Subcutaneous abdominal adipose tissue (tissue), 5 donors: ENCODE results near the gene PCSK6.
A peak's percentile ranks its signal among the peaks of the same experiment; 100 is the strongest.

Experiments
- H3K27ac ChIP-seq: one replicate; pipeline ENCODE4 v1.7.0; 2013; ENCODE audit warnings: low read depth, mild to moderate bottlenecking, inconsistent platforms, low read length, moderate library complexity
- H3K27me3 ChIP-seq, 5 donors: one replicate each; pipeline ENCODE4 v1.7.0; 2013; ENCODE audit warnings: low read length in 5 of 5, inconsistent platforms in 1 of 5; ENCODE audit not compliant: control insufficient read depth in 5 of 5, insufficient read depth in 4 of 5
- H3K36me3 ChIP-seq, 5 donors: one replicate each; pipeline ENCODE4 v1.7.0; 2013; ENCODE audit warnings: low read length in 5 of 5; ENCODE audit not compliant: control insufficient read depth in 5 of 5, insufficient read depth in 5 of 5
- H3K4me1 ChIP-seq, 5 donors: one replicate each; pipeline ENCODE4 v1.7.0; 2013; ENCODE audit warnings: low read length in 5 of 5, mild to moderate bottlenecking in 3 of 5, moderate library complexity in 1 of 5; ENCODE audit not compliant: control insufficient read depth in 5 of 5, insufficient read depth in 5 of 5
- H3K4me3 ChIP-seq, 5 donors: one replicate each; pipeline ENCODE4 v1.7.0; 2013; ENCODE audit warnings: low read length in 5 of 5, low read depth in 1 of 5
- H3K9ac ChIP-seq, 5 donors: one replicate each; pipeline ENCODE4 v1.7.0; 2013; ENCODE audit warnings: low read length in 5 of 5, mild to moderate bottlenecking in 4 of 5, moderate library complexity in 3 of 5
- H3K9me3 ChIP-seq, 5 donors: one replicate each; pipeline ENCODE4 v1.7.0; 2013; ENCODE audit warnings: low read length in 5 of 5; ENCODE audit not compliant: control insufficient read depth in 5 of 5
- donor health status: healthy.
- donor health status: healthy.
- donor health status: healthy.
- donor health status: healthy.
- donor health status: healthy.

The PCSK6 gene

DNA sequence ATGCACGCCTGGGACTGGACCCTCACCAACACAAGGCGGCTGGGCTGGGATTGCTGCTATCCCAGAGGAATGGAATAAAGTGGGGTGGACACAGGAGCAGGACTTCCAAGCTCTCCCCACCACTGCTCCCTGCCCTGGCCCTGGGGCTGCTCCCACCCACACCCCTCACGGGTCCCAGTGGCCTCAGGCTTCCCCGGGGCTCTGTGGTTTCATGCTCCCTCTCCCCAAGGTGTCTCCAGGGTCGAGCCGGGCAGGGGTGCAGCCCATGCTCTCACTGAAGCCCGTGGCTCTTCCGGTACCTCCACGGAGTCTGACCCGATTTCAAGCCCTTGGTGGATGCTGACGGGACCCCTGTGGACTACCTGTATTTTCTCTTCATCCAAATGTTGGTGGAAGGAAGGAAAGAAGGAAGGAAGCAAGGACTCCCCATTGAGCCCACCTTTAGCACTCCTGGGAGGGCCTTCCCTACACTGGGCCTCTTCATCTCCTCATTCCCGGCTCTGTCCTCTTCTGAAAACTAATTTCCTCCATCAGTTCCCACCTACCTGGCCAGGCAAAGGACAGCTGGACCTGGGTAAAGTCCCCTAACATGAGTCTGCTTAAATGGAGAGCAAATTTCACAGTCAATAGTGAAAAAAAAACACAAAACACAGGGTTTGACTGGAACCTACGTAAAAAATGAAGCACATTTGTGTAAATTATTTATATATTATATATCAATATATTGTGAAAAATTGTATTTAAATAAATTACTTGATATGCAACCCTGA is 44.0 kb upstream of the PCSK6 start:
- Histone ChIP-seq H3K27ac (no peak overlapping the region), H3K4me1 (peaks cover 0 to 6% (median 5%) of the 10 kb centered on the region in 5 donors), H3K36me3 (no peaks in the 10 kb centered on the region), H3K9ac (no peak overlapping the region), H3K9me3 (no peaks in the 10 kb centered on the region), H3K27me3 (peaks cover 0 to 15% (median 4%) of the 10 kb centered on the region in 5 donors), H3K4me3 (no peak overlapping the region)

DNA sequence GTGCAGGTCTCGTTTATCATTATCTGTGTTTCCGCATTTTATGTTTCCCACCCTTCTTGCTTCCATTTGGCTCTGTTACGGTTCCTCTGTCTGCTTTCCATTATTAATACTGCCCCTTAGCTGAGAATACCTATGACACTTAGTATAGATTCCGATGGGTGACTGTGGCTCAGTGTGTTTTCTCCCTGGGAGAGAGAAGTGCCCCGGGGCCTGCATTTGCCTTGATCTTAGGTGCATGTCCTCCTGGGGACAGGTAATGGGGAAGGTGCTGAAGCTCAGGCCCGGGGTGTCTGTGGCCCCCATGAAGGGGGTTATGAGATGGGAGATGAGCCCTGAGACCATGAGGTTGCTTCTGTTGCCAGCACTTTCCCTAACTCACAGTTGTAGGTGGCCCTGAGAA is 43.4 kb upstream of the PCSK6 start:
- H3K27me3 ChIP-seq, result peaks cover 0 to 15% (median 4%) of the 10 kb centered on the region in 5 donors
- H3K27ac ChIP-seq, result no peak overlapping the region
- no peaks in the 10 kb centered on the region for H3K9me3 ChIP-seq
- no peak overlapping the region for H3K4me3 ChIP-seq
- no peaks in the 10 kb centered on the region for H3K36me3 ChIP-seq
- H3K9ac ChIP-seq, result no peak overlapping the region
- peaks cover 2 to 13% (median 12%) of the 10 kb centered on the region in 5 donors for H3K4me1 ChIP-seq

DNA sequence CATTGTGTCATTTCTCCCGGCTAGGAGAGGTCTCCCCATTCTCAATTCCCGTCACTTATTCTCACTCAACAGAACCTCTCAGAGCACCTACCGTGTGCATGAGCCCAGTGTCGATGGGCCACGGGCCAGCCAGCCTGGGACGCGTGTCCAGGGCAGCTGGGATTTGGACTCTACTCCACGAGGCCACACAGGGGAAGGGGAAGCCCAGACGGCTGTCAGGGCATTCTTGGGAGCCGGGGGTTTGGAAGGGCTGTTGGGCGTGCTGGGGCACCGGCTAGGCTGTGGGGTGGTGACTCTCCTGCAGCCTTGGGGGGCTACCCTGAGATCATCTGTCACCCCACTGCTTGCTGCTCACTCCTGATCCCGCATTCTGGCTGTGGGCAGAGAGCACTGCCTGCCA is 41.7 kb upstream of the PCSK6 start:
- Histone ChIP-seq H3K9me3 (no peaks in the 10 kb centered on the region), H3K4me3 (no peak overlapping the region), H3K4me1 (peaks cover 3 to 17% (median 13%) of the 10 kb centered on the region in 5 donors), H3K36me3 (no peaks in the 10 kb centered on the region), H3K27ac (no peak overlapping the region), H3K9ac (peak overlapping the region in 1 of 5 donors; percentile 32), H3K27me3 (peaks cover 0 to 17% (median 5%) of the 10 kb centered on the region in 5 donors)

DNA sequence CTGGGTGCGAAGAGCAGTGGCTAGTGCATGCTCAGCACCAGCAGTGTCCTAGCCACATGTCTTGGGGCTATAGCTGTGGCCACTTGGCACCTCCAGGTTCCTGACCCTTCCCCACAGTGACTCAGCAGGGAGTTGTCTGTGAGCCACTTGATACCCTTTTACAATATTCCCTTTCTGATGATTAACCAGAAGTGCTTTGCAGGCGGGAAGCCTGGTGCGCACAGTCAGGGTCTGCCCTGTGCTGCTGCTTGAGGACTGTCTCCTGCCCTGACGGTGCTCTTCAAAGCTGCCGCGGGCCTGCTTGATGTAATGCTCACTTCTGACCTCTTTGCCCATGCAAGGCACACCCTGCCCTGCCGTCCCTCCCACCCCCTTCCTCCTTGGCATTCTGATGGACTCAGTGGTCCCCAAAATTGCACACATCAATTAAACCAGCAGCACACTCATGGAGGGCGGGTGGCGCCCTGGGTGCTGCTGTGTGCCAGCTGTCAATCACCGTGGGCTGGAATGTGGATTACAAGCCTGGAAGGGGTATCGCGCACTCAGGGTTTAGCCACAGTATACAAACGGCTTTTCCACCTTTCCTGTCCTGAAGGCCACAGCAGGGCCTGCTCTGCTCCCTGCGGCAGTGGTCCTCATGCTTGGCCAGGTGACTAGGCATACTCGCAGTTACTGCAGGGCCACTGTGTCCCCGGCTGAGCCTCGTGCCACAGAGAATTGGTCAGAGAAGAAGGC is 40.9 kb upstream of the PCSK6 start:
- Histone ChIP-seq H3K27ac (no peak overlapping the region), H3K9me3 (no peaks in the 10 kb centered on the region), H3K4me1 (peaks cover 3 to 17% (median 13%) of the 10 kb centered on the region in 5 donors), H3K36me3 (no peaks in the 10 kb centered on the region), H3K4me3 (no peak overlapping the region), H3K9ac (no peak overlapping the region), H3K27me3 (peaks cover 0 to 19% (median 5%) of the 10 kb centered on the region in 5 donors)

DNA sequence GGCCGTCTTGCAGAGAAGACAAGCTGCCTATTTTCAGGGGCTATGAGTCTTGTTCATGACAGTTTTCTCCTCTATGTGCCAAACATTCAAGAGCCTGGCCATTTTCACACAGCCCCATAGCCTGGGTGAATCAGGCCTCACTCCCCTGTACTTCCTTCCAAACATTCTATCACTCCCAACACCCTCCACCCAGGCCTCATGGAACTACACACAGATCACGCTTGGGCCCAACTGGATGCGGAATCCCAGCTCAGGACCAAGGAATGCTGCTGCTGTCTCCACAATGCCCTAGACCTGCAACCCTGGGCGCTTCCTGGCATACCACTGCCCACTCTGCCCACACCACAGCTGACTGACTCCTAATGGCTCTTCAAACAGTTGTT is 39.4 kb upstream of the PCSK6 start:
- no peak overlapping the region for H3K27ac ChIP-seq
- no peak overlapping the region for H3K4me3 ChIP-seq
- peaks cover 3 to 19% (median 5%) of the 10 kb centered on the region in 5 donors for H3K27me3 ChIP-seq
- no peaks in the 10 kb centered on the region for H3K36me3 ChIP-seq
- H3K9me3 ChIP-seq, result no peaks in the 10 kb centered on the region
- H3K9ac ChIP-seq, result no peak overlapping the region
- H3K4me1 ChIP-seq, result peaks cover 3 to 17% (median 13%) of the 10 kb centered on the region in 5 donors

- H3K36me3 ChIP-seq, result no peaks in the 10 kb centered on the region
- H3K9me3 ChIP-seq, result no peaks in the 10 kb centered on the region
- peaks cover 3 to 17% (median 13%) of the 10 kb centered on the region in 5 donors for H3K4me1 ChIP-seq
- H3K9ac ChIP-seq, result peak overlapping the region in 1 of 5 donors; percentile 19
- H3K27me3 ChIP-seq, result peaks cover 3 to 17% (median 6%) of the 10 kb centered on the region in 5 donors
- no peak overlapping the region for H3K27ac ChIP-seq
- no peak overlapping the region for H3K4me3 ChIP-seq
Observed at GRCh38 chr15:101528108-101528916, 38.8 kb upstream of the PCSK6 start.

GRCh38 chr15:101526890-101527289 is 37.4 kb upstream of the PCSK6 start:
- Histone ChIP-seq H3K9ac (no peak overlapping the region), H3K9me3 (no peaks in the 10 kb centered on the region), H3K4me3 (no peak overlapping the region), H3K4me1 (peaks cover 3 to 17% (median 13%) of the 10 kb centered on the region in 5 donors), H3K36me3 (no peaks in the 10 kb centered on the region), H3K27me3 (peaks cover 0 to 14% (median 11%) of the 10 kb centered on the region in 5 donors), H3K27ac (no peak overlapping the region)

GRCh38 chr15:101526442-101526841 is 36.9 kb upstream of the PCSK6 start:
- Histone ChIP-seq H3K36me3 (no peaks in the 10 kb centered on the region), H3K9ac (no peak overlapping the region), H3K27ac (no peak overlapping the region), H3K4me3 (no peak overlapping the region), H3K4me1 (peaks cover 3 to 17% (median 13%) of the 10 kb centered on the region in 5 donors), H3K27me3 (peaks cover 0 to 14% (median 11%) of the 10 kb centered on the region in 5 donors), H3K9me3 (no peaks in the 10 kb centered on the region)

DNA sequence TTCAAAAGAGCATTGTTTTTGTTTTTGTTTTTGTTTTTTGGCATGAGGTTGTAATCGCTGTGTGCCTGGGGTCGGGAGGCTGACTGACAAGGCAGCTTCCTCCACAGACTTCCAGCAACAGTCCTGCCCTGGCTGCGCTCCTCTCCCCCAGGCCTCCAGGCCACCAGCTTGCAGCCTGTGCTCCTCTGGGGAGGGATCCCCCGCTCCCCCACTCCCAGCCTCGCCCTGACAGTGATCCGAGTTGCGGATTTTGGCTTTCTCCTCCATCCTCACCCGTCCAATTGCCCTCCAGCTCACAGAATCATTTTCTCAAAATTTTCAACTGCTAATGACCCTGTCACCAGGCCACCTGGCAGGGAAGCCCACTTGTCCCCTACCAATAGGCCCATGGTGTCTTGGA is 36.5 kb upstream of the PCSK6 start:
- no peak overlapping the region for H3K27ac ChIP-seq
- no peak overlapping the region for H3K4me3 ChIP-seq
- no peak overlapping the region for H3K9ac ChIP-seq
- no peaks in the 10 kb centered on the region for H3K36me3 ChIP-seq
- peaks cover 3 to 17% (median 13%) of the 10 kb centered on the region in 5 donors for H3K4me1 ChIP-seq
- H3K9me3 ChIP-seq, result no peaks in the 10 kb centered on the region
- H3K27me3 ChIP-seq, result peaks cover 0 to 14% (median 11%) of the 10 kb centered on the region in 5 donors
